ENCODE results near the gene MSLN. TPM values are rescaled to one million over a fixed set of nuclear protein-coding genes. Genes with fewer than 3 reads are reported as not detected.

Gene MSLN
- total RNA-seq, 1 donor from 2014 or later = 93.3 TPM

GRCh38 chr16:794091-794822, 33.7 kb downstream of the MSLN start:
- H3K27me3 ChIP-seq = peaks cover 5% of the 10 kb centered on the region
- H3K4me3 ChIP-seq = no peak overlapping the region
- H3K4me1 ChIP-seq = no peaks in the 10 kb centered on the region
- H3K27ac ChIP-seq = no peak overlapping the region
- intact Hi-C loops (cut with DNase I) = no loop called here
- TF ChIP-seq CTCF (IDR thresholded peaks at IDR 0.05) = no peak
- DNase-seq = no peak
- H3K9me3 ChIP-seq = no peaks in the 10 kb centered on the region
- H3K36me3 ChIP-seq = no peaks in the 10 kb centered on the region
- no peak for ATAC-seq

DNA sequence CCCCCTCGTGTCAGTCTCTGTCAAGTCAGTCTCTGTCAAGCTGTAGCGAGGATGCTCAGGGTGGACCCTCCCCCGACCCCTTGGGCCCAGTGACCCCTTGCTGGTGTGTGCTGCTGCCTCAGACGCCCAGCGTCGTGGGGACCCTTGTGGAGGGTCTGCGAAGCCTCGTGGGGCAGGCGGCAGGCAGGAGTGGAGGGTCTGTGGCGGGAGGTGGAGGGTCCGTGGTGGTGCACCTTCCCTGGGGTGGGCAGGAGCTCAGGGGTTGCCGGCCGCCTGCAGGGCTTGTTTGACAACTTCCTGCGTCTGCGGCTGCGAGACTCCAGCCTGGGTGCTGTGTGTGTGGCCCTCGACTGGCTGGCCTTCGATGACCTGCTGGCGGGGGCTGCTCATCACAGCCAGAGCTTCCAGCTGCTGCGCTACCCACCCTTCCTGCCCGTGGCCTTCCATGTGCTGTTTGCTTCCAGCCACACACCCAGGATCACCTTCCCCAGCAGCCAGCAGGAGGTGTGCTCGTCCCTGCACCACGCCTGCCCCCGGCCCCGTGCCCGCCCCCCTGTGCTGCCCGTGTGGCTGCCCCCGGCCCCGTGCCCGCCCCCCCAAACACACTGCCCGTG, 34.4 kb downstream of the MSLN start:
- Histone ChIP-seq H3K9me3 (no peaks in the 10 kb centered on the region), H3K36me3 (no peaks in the 10 kb centered on the region), H3K27me3 (peaks cover 12% of the 10 kb centered on the region), H3K4me3 (no peak overlapping the region), H3K4me1 (no peaks in the 10 kb centered on the region), H3K27ac (no peak overlapping the region)
- intact Hi-C loops (cut with DNase I) = no loop called here
- ATAC-seq (no peak), DNase-seq (no peak)
- no peak for TF ChIP-seq CTCF (IDR thresholded peaks at IDR 0.05)

DNA sequence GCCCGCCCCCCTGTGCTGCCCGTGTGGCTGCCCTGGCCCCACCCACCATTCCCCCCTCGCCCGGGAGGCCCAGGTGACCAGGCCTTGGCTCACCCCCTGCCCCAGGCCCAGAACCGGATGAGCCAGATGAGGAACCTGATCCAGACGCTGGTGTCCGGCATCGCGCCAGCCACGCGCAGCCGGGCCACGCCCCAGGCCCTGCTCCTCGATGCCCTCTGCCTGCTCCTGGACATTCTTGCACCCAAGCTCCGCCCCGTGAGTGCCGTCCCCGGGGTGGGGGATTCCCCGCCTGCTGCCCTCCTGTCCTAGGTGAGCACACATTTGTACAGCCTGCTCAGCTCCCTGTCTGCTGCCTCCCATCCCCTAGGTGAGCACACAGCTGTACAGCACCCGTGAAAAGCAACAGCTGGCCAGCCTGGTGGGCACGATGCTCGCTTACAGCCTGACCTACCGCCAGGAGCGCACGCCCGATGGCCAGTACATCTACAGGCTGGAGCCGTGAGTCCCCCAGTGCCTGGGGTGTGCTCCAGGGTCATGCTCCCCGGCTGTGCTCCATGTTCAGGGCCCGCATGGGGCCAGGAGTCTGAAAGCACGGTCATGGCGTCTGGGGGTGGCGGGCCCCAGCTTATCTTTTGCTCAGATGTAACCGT, 35.2 kb downstream of the MSLN start:
- no peaks in the 10 kb centered on the region for H3K4me1 ChIP-seq
- no peaks in the 10 kb centered on the region for H3K9me3 ChIP-seq
- ATAC-seq = no peak
- no peak for TF ChIP-seq CTCF (IDR thresholded peaks at IDR 0.05)
- no peaks in the 10 kb centered on the region for H3K36me3 ChIP-seq
- DNase-seq = no peak
- no peak overlapping the region for H3K4me3 ChIP-seq
- H3K27me3 ChIP-seq = peaks cover 20% of the 10 kb centered on the region
- intact Hi-C loops (cut with DNase I) = no loop called here
- no peak overlapping the region for H3K27ac ChIP-seq

DNA sequence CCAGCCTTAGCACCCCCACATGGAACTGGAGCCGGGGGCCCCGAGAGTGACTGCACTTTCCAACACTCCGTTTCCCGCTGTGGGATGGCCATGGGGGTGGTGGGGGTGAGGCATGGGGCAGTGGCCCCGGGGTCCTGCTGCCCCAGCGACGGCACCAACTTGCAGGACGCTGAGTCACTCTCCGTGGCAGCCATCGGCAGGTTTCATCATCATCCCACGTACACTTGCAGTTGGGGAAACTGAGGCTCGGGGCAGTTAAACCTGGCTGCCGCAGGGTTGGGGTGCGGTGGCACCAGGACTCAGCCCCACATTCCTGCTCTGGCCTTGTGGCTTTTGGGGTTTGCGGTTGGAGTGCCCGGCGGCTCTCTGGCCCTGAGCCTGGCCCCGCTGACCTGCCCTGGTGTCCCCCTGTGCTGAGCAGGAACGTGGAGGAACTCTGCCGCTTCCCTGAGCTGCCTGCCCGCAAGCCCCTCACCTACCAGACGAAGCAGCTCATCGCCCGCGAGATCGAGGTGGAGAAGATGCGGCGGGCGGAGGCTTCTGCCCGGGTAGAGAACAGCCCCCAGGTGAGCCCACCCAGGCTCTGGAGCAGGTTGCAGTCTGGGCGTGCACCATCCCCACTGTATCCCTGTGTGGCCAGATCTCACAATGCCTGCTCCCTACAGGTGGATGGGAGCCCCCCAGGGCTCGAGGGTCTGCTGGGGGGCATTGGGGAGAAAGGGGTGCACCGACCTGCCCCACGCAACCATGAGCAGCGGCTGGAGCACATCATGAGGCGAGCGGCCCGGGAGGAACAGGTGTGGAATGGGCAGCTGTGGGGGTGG, 36.0 kb downstream of the MSLN start:
- TF ChIP-seq CTCF (IDR thresholded peaks at IDR 0.05) = no peak
- no peaks in the 10 kb centered on the region for H3K36me3 ChIP-seq
- H3K4me1 ChIP-seq = no peaks in the 10 kb centered on the region
- no peak for ATAC-seq
- intact Hi-C loops (cut with DNase I) = no loop called here
- H3K9me3 ChIP-seq = no peaks in the 10 kb centered on the region
- H3K27me3 ChIP-seq = peaks cover 28% of the 10 kb centered on the region
- no peak overlapping the region for H3K27ac ChIP-seq
- DNase-seq = no peak
- H3K4me3 ChIP-seq = no peak overlapping the region

GRCh38 chr16:797120-797420, 36.5 kb downstream of the MSLN start:
- no peak for TF ChIP-seq CTCF (IDR thresholded peaks at IDR 0.05)
- Histone ChIP-seq H3K36me3 (no peaks in the 10 kb centered on the region), H3K4me1 (no peaks in the 10 kb centered on the region), H3K9me3 (no peaks in the 10 kb centered on the region), H3K27ac (no peak overlapping the region), H3K27me3 (peaks cover 32% of the 10 kb centered on the region), H3K4me3 (no peak overlapping the region)
- intact Hi-C loops (cut with DNase I) = no loop called here
- DNase-seq = no peak
- no peak for ATAC-seq

Data from upper lobe of right lung (tissue), 1 donor.